ENCODE results near the gene CRAT.

Gene CRAT

GRCh38 chr9:129058965-129059795 is 51.4 kb downstream of the CRAT start:
- no peak for DNase-seq

- no peak for DNase-seq
Measured at GRCh38 chr9:129054163-129054851, 56.3 kb downstream of the CRAT start.

GRCh38 chr9:129053020-129053419 is 57.6 kb downstream of the CRAT start:
- no peak for DNase-seq

GRCh38 chr9:129052592-129052991 is 58.0 kb downstream of the CRAT start:
- no peak for DNase-seq
